ENCODE results near the gene EGR2.
"Not testable (repeated sequence)": the region's sequence is repeated elsewhere in the genome, so short reads cannot be mapped to it uniquely, and the experiment has no call there.

Gene EGR2

DNA sequence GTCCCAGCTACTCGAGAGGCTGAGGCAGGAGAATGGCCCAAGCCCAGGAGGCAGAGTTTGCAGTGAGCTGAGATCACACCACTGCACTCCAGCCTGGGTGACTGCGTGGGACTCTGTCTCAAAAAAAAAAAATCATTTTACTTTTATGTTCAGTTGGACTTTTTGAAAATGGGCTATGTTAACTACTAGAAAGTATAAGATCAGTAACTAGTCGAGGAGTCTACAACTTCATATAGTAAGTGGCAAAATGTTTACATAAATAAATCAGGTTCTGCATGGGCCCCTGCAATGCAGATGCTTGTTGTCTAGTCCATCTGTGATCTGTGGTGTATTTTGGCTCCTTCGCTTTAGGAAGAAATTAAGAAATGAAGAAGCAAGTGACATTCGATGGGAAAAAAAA, 23.9 kb downstream of the EGR2 start:
- DNase-seq (ENCODE audit: low spot score): no peak

DNA sequence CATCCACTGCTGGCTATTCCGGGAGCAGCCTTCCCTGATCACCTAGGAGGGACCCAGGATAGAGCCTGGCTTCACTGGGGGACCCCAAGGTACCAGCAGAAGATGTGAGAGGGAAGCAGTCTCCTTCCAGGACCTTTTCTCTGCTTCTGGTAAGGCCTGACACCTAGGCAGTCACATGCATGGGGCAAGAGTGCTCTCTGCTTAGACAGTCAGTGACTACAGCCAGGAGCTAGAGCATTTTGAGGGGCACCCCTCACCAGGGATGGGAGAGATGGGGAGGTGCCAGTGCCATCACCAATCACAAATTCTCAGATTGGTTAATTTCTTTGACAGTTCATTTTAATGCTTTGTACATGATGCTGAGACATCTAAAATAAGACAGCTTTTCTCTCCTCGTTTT, 25.6 kb downstream of the EGR2 start:
- DNase-seq (ENCODE audit: low spot score): no peak

DNA sequence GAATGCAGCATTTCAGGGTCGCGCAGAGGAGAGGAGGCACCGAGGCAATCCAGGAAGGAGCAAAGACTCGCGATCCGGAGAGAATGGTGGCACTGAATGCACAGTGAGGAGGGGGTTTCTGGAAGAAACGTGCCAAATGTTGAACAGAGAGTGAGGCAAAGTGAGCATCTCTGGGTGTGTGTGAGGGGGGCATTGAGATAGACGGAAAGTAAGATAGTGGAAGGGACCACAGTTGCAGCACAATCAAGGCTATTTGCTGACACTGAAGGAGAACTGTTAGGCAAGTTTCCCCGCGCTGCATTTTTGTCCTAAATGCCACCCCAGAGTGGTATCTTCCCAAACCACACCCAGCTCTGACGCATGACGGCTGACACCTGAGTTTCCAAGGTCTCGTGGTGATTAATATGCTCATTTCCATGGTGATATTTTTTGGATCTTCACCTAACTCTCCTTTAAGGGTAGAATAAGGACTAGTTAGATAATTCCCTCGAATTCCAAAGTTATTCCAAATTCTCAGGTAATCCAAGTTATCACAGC, 26.1 kb downstream of the EGR2 start:
- DNase-seq (ENCODE audit: low spot score): no peak

DNA sequence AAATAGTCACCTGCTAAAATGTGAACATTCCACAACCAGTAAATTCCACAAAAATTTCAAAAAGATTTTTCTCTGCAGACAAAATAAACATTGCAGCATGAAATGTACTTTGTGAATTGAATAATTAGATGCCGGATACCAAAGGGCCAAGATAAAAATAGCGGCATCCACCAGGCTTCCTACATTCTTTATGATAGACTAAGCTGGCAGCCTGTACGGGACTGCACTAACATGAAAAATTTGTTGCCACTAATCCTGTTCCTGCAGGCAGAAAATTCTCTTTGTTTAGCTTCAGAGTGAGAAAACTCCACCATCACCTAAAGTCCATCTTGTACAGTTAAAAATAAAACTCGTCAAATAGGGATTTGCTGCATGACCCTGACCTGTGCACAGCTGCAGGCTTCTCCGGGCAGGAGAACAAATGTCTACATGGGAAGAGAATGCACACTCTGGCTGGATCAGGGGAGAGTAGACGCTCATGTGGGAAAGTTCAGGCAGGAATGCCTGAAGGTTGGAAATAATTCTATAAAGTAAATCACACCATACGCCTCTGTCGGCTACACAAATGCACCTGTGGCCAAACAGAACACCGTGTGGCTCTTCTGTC, 27.2 kb downstream of the EGR2 start:
- no peak for DNase-seq (ENCODE audit: low spot score)

DNA sequence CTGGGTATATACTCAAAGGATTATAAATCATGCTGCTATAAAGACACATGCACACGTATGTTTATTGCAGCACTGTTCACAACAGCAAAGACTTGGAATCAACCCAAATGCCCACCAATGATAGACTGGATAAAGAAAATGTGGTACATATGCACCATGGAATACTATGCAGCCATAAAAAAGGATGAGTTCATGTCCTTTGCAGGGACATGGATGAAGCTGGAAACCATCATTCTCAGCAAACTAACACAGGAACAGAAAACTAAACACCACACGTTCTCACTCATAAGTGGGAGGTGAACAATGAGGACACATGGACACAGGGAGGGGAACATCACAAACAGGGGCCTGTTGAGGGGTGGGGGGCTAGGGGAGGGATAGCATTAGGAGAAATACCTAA, 27.9 kb downstream of the EGR2 start:
- not testable (repeated sequence) for DNase-seq (ENCODE audit: low spot score)

GRCh38 chr10:62784537-62784936, 31.6 kb downstream of the EGR2 start:
- not testable (repeated sequence) for DNase-seq (ENCODE audit: low spot score)

GRCh38 chr10:62779487-62780248, 36.5 kb downstream of the EGR2 start:
- no peak for DNase-seq (ENCODE audit: low spot score)

GRCh38 chr10:62778125-62778524, 38.0 kb downstream of the EGR2 start:
- DNase-seq (ENCODE audit: low spot score): no peak

DNA sequence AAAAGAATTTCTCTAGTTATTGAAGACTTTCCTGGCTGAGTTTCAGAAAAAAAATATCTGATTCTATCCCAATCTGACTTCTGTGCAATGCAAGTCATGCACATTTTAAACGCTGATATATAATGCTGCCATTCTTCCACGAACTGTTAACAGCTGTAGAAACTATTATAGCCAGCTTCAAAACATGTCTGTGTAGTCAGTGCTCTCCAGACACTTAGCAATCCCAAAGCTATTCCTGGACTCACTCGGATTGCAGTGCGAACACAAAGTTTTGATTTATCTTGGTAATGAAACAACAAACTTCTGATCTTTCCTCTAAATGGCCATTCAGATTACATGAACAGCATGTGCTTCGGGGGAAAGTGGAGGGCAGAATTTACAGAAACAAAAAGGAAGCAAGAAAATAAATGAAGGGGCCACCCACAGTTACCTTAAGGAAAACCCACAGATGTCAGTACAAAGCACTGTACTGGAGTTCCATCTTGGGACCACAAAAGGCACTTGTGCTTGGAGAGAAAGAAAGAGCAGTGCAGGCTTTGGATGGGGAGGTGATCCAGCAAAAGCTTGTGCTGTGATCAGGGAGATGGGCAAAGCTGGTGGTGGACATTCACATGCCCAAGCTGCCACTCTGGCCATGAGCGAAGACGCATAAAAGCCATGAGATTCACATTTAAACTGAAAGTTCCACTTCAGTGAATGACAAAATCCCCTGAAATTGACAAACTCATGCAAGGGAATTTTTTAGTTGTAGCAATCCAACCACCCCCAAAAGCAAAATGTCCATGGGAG, 43.8 kb downstream of the EGR2 start:
- DNase-seq (ENCODE audit: low spot score): no peak

GRCh38 chr10:62769574-62770242, 46.5 kb downstream of the EGR2 start:
- no peak for DNase-seq (ENCODE audit: low spot score)

DNA sequence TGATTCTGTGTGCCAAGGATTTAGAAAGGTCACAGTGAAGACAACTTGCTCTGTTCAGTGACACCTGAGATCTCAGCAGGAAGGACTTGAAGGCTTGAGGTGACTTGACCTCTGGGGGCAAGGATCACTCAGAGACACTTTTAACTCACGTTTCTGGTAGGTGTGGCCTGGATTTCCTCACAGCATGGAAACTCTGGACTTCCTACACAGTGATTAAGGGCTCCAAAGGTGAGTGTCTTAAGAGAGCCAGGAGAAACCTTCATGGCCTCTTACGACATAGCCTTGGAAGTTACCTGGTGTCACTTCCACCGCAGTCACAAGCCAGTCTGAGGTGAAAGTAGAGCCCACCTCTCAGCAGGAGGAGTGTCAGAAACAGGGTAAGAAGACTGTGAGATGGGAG, 49.8 kb downstream of the EGR2 start:
- no peak for DNase-seq (ENCODE audit: low spot score)

DNA sequence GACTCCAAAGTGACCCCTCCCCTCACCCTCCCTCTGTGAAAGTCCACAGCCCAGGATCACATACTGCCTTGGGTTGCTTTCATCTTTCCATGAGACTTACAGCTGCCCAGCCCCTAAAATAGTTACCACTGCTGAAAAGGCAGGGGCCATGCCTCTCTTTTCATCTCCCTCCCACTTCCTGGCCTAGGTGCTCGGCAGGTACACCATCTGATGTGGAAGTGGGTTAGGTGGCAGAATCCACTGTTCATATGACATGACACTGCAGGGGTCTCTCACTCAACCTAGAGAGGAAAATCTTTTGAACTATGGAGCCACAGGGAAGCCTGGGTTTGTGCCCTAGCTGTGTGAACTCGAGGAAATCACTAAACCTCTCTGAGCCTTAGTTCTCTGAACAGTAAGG, 50.4 kb downstream of the EGR2 start:
- DNase-seq (ENCODE audit: low spot score): no peak

DNA sequence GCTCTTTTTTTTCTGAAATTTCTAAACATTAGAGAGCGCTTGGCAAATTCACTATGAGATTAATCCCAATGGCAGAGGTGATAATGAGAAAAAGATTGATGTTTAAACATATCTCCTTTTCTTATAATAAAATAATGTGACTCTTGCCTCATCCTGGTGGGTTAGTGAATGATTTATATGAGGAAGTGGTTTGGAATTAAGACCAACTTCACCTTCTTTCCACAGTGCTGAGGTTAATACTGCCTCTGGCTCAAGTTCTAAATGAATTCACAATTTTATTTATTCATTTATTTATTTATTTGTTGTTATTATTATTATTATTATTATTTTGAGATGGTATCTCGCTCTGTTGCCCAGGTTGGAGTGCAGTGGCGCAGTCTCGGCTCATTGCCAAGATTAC, 52.2 kb downstream of the EGR2 start:
- no peak for DNase-seq (ENCODE audit: low spot score)

- no peak for DNase-seq (ENCODE audit: low spot score)
These were observed 53.0 kb downstream of the EGR2 start for GRCh38 chr10:62763155-62763554.

All from LoVo (cell line).